GM18505 (cell line): ENCODE measurements around the gene YTHDF1.
"Not testable (repeated sequence)": the region's sequence is repeated elsewhere in the genome, so short reads cannot be mapped to it uniquely, and the experiment has no call there.

Experiments
- ATAC-seq: cut with Tn5 transposase; IDR thresholded peaks from one replicate; pipeline ENCODE4 v1.9.1; 2021; ENCODE audit not compliant: unreplicated experiment
- POLR2A ChIP-seq: IDR thresholded peaks from 4 replicates; pipeline ENCODE4 v1.6.1; 2011; ENCODE audit warnings: borderline replicate concordance; ENCODE audit not compliant: insufficient read depth, insufficient read length; ENCODE audit errors: extremely low read depth

Gene YTHDF1

DNA sequence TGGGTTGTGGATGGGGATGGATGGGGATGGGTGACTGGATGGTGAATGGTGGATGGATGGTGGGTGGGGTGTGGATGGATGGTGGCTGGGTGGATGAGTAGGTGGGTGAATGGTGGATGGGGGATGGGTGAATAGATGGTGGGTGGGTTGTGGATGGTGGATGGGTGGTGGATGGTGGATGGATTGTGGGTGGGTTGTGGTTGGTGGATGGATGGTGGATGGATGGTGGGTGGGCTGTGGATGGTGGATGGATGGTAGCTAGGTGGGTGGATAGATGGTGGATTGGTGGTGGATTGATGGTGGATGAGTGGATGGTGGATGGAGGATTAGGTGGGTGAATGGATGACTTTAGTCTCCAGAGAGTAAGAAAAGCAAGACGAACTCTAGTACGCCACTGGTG, 57.6 kb downstream of the YTHDF1 start:
- TF ChIP-seq POLR2A = no peak
- no peak for ATAC-seq

- not testable (repeated sequence) for ATAC-seq
These were observed 58.5 kb downstream of the YTHDF1 start for GRCh38 chr20:63157431-63157830.

- no peak for TF ChIP-seq POLR2A
- ATAC-seq = no peak
These were observed 59.7 kb downstream of the YTHDF1 start for GRCh38 chr20:63156221-63156671.

- ATAC-seq = no peak
- no peak for TF ChIP-seq POLR2A
These were observed 60.4 kb downstream of the YTHDF1 start for GRCh38 chr20:63155266-63156165.

- ATAC-seq = no peak
- no peak for TF ChIP-seq POLR2A
These were observed 61.5 kb downstream of the YTHDF1 start for GRCh38 chr20:63154395-63154794.

DNA sequence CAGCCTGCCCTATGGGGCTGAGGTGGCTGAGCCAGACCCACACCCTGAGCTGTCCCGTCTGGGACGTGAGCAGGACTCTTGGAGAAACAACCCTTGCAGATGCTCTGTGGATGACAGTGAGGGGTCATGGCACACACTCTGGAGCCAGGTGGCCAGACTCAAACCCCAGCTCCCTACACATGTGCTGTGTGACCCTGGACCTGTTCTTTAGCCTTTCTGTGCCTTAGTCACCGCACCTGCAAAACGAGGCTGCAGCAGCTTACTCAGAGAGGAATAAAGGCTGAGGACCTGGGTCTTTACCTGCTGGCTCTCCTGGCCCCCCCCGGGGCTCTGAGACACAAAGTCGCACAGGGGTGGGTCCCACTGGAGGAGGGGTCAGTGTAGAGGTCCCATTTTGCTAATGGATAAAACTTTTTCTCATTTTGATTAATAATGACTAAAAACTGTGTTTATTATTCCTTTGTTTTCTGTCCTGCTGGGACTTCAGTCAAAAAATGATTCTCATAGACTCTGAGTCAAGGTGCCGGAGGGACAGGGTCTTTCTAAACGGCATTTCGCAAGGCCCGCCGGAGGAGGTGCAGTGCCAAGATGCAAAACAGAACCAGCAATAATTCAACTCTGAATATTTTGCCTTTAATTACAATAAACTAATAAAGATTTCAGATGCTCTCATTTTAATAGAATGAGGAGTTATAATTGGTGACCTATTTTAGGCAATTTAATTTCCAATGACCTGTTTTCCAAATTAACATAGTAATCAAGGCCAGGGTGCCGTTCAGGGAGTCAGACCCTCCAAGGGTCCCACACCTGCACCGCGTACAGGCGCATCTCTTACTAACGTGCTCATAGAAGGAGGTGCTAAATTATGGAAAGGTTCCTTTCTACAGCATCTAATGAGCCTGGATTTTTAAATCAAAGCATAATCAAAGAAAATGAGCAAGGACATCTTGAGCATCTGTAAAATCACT, 62.4 kb downstream of the YTHDF1 start:
- no peak for TF ChIP-seq POLR2A

DNA sequence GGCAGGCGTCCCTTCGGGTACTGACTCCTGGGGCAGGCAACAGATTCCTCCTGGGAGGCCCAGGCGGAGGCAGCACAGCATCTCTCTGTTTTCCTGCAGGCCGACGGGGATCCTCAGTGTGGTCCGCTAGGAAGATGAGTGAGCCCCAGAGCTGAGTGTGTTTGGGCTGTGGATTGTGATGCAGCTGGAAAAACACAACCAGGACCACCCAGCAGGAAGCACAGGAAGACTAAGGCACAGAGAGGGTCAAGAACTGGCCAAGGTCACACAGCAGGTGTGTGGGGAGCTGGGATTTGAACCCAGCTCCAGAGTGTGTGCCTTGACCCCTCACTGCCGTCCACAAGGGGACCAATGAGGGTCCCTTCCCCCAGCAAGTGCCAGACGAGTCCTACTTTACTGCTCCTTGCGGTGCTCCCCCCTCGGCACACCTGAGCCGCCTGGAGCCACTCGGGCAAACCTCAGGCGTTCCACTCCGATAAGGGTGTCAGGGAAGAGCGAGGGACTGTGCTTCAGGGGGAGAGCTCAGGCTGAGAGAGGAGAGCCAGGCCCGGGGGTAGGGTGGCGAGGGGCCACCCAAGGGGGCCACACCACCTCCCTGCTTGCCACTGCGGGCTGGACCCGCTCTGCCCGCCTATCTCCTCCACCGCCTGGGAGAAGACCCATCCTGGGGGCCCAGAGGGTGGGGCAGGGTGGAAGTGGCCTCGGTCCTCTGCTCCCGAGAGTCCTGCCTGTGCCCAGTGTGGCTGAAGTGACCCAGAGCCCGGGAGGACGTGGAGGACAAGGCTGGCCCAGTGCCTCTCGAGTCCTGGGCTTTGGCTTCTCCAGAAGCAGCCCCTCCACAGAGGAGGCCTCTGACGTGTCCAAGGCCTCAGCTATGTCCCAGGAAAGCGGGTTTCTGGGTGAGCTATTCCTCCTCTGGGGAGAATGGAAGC, 63.3 kb downstream of the YTHDF1 start:
- no peak for ATAC-seq
- TF ChIP-seq POLR2A = no peak

More for the DNA sequence above, 62.4 kb downstream of the YTHDF1 start:
- no peak for ATAC-seq

- TF ChIP-seq POLR2A = no peak
- ATAC-seq = no peak
These were observed 64.2 kb downstream of the YTHDF1 start for GRCh38 chr20:63151554-63152321.

DNA sequence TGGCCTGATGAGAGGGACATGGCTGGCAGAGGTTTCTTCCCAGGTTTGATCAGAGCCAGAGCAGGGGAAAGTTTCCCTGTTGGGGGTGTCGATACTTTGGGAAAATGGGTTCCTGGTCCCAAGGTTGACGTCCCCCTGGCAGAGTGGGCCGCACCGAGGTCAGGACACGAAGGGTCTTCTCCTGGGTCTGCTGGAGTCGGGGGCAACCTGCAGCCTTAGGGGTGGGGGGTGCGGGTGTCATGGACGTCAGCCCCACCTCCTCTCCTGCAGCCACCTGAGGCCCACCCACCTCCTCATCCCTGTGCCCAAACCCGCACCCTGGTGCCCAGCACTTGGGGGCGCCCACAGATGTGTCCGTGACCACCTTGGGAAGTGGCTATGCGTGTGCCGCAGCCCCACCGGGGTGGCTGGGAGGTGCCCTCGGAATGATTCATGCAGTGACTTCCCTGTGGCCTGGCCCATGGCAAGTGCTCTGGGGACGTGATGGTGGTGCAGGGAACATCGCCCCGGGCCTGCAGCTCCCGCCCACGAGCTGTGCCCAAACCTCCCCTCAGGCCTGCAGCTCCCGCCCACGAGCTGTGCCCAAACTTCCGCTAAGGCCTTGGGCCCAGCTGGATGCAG, 64.9 kb downstream of the YTHDF1 start:
- ATAC-seq = no peak
- TF ChIP-seq POLR2A = no peak

GRCh38 chr20:63150391-63150898, 65.5 kb downstream of the YTHDF1 start:
- ATAC-seq = no peak
- no peak for TF ChIP-seq POLR2A

DNA sequence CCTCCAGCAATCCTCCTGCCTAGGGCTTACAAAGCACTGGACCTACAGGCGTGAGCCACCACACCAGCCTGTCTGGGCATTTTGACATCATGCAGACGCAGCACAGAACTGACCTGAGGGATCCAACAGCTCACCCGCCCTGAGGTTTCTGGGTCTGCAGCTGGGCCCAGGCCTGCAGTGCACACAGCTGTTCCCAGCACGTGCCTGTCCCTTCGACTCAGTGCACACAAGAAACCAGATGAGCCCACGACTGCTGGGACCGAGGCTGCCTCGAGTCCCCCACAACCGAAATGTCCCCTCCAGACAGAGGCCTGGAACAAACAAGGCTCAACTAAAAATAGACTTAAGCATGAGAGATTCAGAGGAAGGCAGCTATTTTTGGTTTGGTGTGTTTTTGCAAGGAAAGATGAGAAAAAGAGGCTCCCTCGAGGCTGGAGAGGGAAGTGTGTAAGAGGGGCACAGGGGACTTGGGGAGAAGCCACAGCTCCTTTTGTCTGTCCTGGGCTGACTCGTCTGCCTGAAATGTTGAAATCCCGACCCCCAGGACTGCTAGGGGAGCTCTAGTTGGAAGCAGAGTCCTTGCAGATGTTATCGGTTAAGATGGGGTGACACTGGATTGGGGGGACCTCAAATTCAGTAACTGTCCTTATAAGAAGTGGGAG, 66.3 kb downstream of the YTHDF1 start:
- no peak for TF ChIP-seq POLR2A
- ATAC-seq = no peak
